Retinal pigment epithelial cell (primary cell): ENCODE data around the gene ANXA4.

Source experiments
- DNase-seq: peaks from one replicate; pipeline ENCODE4 v3.0.0-alpha.2; 2010; ENCODE audit warnings: low read depth
- H3K4me3 ChIP-seq: 2 replicates; pipeline ENCODE4 v1.5.1; 2011; ENCODE audit warnings: mild to moderate bottlenecking, low read length, control low read depth, moderate library complexity
- TF ChIP-seq, protein P1 (sequence below): conservative IDR thresholded peaks from 2 replicates; pipeline ENCODE4 v1.5.1; 2011; ENCODE audit warnings: low read depth, low read length, control low read depth, inconsistent platforms

Gene ANXA4

GRCh38 chr2:69836316-69836715, 94.4 kb downstream of the ANXA4 start:
- H3K4me3 ChIP-seq = no peak overlapping the region
- TF ChIP-seq, protein P1, sequence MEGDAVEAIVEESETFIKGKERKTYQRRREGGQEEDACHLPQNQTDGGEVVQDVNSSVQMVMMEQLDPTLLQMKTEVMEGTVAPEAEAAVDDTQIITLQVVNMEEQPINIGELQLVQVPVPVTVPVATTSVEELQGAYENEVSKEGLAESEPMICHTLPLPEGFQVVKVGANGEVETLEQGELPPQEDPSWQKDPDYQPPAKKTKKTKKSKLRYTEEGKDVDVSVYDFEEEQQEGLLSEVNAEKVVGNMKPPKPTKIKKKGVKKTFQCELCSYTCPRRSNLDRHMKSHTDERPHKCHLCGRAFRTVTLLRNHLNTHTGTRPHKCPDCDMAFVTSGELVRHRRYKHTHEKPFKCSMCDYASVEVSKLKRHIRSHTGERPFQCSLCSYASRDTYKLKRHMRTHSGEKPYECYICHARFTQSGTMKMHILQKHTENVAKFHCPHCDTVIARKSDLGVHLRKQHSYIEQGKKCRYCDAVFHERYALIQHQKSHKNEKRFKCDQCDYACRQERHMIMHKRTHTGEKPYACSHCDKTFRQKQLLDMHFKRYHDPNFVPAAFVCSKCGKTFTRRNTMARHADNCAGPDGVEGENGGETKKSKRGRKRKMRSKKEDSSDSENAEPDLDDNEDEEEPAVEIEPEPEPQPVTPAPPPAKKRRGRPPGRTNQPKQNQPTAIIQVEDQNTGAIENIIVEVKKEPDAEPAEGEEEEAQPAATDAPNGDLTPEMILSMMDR = no peak
- no peak for DNase-seq

- no peak overlapping the region for H3K4me3 ChIP-seq
- DNase-seq = no peak
- TF ChIP-seq, protein P1 = no peak
Observed at GRCh38 chr2:69837533-69837932, 95.6 kb downstream of the ANXA4 start.

DNA sequence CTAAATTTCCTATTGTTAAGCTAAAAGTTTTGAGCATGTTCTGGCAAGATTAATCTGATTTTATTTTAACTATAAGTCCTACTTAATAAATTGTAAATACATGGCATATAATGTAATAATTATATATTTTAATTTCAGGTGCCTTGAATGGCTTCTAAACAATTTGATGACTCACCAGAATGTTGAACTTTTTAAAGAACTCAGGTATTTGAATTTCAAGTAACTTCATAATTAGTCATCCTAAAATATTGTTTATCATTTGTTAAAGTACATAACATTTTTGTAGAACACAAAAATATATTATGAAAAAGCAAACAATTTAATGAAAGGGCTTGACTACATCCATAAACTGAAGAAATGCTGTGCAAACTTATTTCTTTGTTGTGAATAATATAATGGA, 102.1 kb downstream of the ANXA4 start:
- no peak overlapping the region for H3K4me3 ChIP-seq
- no peak for DNase-seq
- TF ChIP-seq, protein P1 = no peak

DNA sequence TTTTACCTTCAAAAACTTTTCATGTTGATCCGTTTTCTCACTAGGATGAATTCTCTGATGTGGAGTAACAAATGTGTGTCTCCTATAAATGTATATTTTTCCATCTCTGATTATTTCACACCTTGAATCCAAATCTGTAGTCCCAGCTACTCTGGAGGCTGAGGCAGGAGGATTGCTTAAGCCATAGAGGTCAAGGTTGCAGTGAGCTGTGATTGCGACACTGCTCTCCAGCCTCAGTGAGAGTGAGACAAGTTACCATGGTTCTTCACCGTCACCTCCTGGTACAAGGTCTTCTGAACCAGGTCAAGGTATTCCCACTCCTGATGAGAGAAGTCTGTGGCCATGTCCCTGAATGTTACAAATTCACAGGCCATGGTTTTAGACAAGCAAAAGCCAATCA, 102.6 kb downstream of the ANXA4 start:
- TF ChIP-seq, protein P1 = no peak
- no peak overlapping the region for H3K4me3 ChIP-seq
- DNase-seq = no peak

GRCh38 chr2:69846182-69847067, 104.5 kb downstream of the ANXA4 start:
- TF ChIP-seq, protein P1 = no peak
- no peak for DNase-seq

GRCh38 chr2:69847068-69847828, 105.3 kb downstream of the ANXA4 start:
- TF ChIP-seq, protein P1 = no peak
- H3K4me3 ChIP-seq = no peak overlapping the region
- no peak for DNase-seq

More at GRCh38 chr2:69846182-69847067, 104.5 kb downstream of the ANXA4 start:
- no peak overlapping the region for H3K4me3 ChIP-seq
